GM19023 (cell line): ENCODE data around the gene PDZRN4.

Experiments used
- ATAC-seq: cut with Tn5 transposase; IDR thresholded peaks from one replicate; pipeline ENCODE4 v1.9.1; 2021; ENCODE audit warnings: mild to moderate bottlenecking, moderate library complexity; ENCODE audit not compliant: unreplicated experiment

PDZRN4 gene

DNA sequence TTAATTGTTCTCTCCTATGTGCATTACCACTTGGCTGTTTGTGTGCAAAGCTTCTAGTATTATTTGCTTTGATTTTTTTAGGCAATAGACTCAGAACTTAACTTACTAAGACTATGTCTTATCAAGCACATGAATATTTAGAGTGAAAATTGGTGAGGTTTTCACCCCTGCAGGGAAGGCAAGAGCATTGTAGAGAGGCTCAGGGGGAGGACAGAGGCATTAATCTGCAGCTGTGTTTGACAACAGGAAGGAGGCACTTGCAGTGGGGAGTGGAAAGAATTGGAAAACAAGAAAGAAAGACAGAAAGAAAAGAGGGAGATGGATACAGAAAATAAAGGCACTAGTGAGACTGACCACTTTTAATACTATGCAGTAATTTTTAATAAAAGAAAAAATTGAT, 431.6 kb downstream of the PDZRN4 start:
- ATAC-seq = no peak

DNA sequence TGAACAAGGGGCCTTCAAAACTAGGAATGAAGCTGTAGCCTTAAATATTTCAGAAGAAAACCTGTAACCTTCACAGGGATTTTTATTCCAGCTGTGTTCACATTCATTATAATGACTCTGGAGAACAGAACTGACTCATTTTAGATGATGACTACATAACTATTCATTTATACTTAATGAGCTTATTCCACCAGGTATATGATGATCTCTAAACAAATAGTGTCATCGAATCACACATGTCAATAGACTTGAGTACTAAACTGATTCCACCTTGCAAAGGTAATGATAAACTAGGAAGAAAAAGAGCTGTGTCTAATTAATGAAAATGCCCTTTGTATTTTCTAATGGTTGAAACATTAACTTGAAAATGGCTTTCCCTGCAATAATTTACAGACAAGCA, 433.2 kb downstream of the PDZRN4 start:
- ATAC-seq = no peak
